BLaER1 treated with 17β-estradiol and CSF1 and Interleukin-3, amounts not matched to agents 10 nM and 100 nM (cell line): ENCODE results near the gene DNAH2.
"Not testable (repeated sequence)": the region's sequence is repeated elsewhere in the genome, so short reads cannot be mapped to it uniquely, and the experiment has no call there.

Source experiments
- H3K27ac ChIP-seq, 11 experiments: shearing (Covaris generic); formaldehyde crosslinking; 2 replicates each; pipeline ENCODE4 v1.8.1; 2022
- H3K27me3 ChIP-seq, 11 experiments: shearing (Covaris generic); formaldehyde crosslinking; 2 replicates each; pipeline ENCODE4 v1.8.1; 2022
- H3K36me3 ChIP-seq, 11 experiments: shearing (Covaris generic); formaldehyde crosslinking; 2 replicates each; pipeline ENCODE4 v1.8.1; 2022
- H3K4me1 ChIP-seq, 10 experiments: shearing (Covaris generic); formaldehyde crosslinking; 2 replicates each; pipeline ENCODE4 v1.8.1; 2022
- H3K4me2 ChIP-seq, 11 experiments: shearing (Covaris generic); formaldehyde crosslinking; 2 replicates each; pipeline ENCODE4 v1.8.1; 2022
- H3K4me3 ChIP-seq, 10 experiments: shearing (Covaris generic); formaldehyde crosslinking; 2 replicates each; pipeline ENCODE4 v1.8.1; 2022
- H3K9ac ChIP-seq, 11 experiments: shearing (Covaris generic); formaldehyde crosslinking; 2 replicates each; pipeline ENCODE4 v1.8.1; 2022
- H3K9me3 ChIP-seq, 11 experiments: shearing (Covaris generic); formaldehyde crosslinking; replicated peaks in 1 of 11; 2 replicates each; pipeline ENCODE4 v1.8.1; 2022
- H4K20me1 ChIP-seq, 11 experiments: shearing (Covaris generic); formaldehyde crosslinking; 2 replicates each; pipeline ENCODE4 v1.8.1; 2022
- Cebpa-rat ChIP-seq, 11 experiments: shearing (Covaris generic); IDR thresholded peaks; 2 replicates each; pipeline ENCODE4 v1.8.1; 2022

DNAH2 gene

DNA sequence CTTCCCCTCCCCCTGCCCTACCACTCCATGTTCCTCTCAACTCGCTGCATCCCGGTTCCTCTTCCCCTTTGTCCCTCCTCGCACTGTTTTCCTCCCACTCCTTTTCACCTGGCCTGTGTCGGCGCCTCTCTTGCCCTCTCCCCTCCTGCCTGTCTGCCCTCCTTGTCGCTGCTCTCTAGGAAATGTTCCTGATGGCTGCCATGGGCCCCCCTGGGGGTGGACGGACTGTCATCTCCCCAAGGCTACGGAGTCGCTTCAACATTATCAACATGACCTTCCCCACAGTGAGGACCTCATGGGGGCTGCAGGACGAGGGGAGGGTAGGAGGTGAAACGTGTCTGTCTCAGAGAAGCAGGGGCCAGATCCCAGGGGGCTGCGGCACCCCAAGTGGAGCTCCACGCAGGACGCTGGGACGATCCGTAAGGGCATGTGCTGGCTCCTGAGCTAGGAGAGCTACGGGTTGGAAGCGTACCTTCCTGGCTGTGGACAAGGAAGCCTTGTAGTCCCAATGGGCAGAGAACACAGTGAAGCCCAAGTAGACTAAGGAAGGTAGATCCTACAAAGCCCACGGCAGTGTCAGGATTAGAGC, 76.6 kb downstream of the DNAH2 start:
- H3K9ac ChIP-seq: no peak overlapping the region
- H3K36me3 ChIP-seq: no peaks in the 10 kb centered on the region
- TF ChIP-seq Cebpa-rat (IDR thresholded peaks at IDR 0.05): no peak
- no peaks in the 10 kb centered on the region for H3K27me3 ChIP-seq
- peaks cover 0 to 6% (median 0%) of the 10 kb centered on the region in 10 experiments; a peak in 2 of 20 replicates for H3K4me1 ChIP-seq
- peak overlapping the region in 2 of 11 experiments; percentile 42 to 44; a peak in 2 of 22 replicates for H3K4me2 ChIP-seq
- H3K9me3 ChIP-seq: no peaks in the 10 kb centered on the region
- H3K4me3 ChIP-seq: no peak overlapping the region
- no peak overlapping the region for H3K27ac ChIP-seq
- no peaks in the 10 kb centered on the region for H4K20me1 ChIP-seq

- Histone ChIP-seq H3K4me1 (peaks cover 0 to 6% (median 0%) of the 10 kb centered on the region in 10 experiments; a peak in 2 of 20 replicates), H3K27ac (no peak overlapping the region), H3K36me3 (no peaks in the 10 kb centered on the region), H3K4me2 (no peak overlapping the region), H3K9me3 (no peaks in the 10 kb centered on the region), H3K27me3 (no peaks in the 10 kb centered on the region), H4K20me1 (no peaks in the 10 kb centered on the region), H3K9ac (no peak overlapping the region), H3K4me3 (no peak overlapping the region)
- no peak for TF ChIP-seq Cebpa-rat (IDR thresholded peaks at IDR 0.05)
Measured at GRCh38 chr17:7797976-7798375, 80.4 kb downstream of the DNAH2 start.

DNA sequence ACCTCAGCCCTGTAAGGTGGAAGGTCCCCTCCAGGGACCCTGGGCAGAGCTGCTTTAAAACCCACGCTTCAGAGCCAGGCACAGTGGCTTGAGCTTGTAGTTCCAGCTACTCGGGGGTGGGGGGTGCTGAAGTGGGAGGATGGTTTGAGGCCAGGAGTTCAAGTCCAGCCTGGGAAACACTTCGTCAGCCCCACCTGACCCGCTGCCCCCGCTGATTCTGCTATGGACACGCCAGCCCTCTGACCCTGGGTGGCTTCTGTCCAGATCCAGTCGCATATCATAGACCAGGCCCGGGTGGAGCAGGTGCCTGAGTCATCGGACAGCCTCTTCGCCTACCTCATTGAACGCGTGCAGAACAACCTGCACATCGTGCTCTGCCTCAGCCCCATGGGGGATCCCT, 81.3 kb downstream of the DNAH2 start:
- no peaks in the 10 kb centered on the region for H3K27me3 ChIP-seq
- H4K20me1 ChIP-seq: no peaks in the 10 kb centered on the region
- no peaks in the 10 kb centered on the region for H3K36me3 ChIP-seq
- no peak overlapping the region for H3K4me3 ChIP-seq
- peaks cover 0 to 5% (median 0%) of the 10 kb centered on the region in 10 experiments; a peak in 2 of 20 replicates for H3K4me1 ChIP-seq
- no peaks in the 10 kb centered on the region for H3K9me3 ChIP-seq
- H3K4me2 ChIP-seq: no peak overlapping the region
- no peak overlapping the region for H3K9ac ChIP-seq
- TF ChIP-seq Cebpa-rat (IDR thresholded peaks at IDR 0.05): no peak
- H3K27ac ChIP-seq: no peak overlapping the region

GRCh38 chr17:7803981-7804380, 86.4 kb downstream of the DNAH2 start:
- TF ChIP-seq Cebpa-rat (IDR thresholded peaks at IDR 0.05): no peak
- no peak overlapping the region for H3K9ac ChIP-seq
- no peaks in the 10 kb centered on the region for H3K9me3 ChIP-seq
- H4K20me1 ChIP-seq: no peaks in the 10 kb centered on the region
- peaks cover 3 to 17% (median 11%) of the 10 kb centered on the region in 10 experiments for H3K4me1 ChIP-seq
- no peak overlapping the region for H3K4me3 ChIP-seq
- H3K36me3 ChIP-seq: no peaks in the 10 kb centered on the region
- no peak overlapping the region for H3K27ac ChIP-seq
- no peak overlapping the region for H3K4me2 ChIP-seq
- no peaks in the 10 kb centered on the region for H3K27me3 ChIP-seq

DNA sequence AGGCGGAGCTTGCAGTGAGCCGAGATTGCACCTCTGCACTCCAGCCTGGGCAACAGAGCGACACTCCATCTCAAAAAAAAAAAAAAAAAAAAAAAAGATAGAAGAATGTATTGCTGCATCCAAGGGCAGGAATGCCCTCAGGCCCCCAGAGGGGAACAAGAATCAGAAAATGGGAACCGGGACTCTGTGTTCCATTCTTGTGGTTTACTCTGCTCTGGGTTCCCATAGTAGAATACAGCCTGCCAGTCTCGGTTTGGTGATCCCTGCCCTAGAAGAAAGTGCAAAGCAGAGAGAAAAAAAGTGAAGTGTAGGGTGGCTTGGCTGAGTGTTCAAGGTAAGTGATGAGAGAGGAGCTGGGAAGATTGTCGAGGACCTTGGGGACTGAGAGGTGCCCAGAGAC, 89.0 kb downstream of the DNAH2 start:
- no peaks in the 10 kb centered on the region for H3K9me3 ChIP-seq
- H3K9ac ChIP-seq: peak overlapping the region in 1 of 11 experiments; percentile 3; a peak in 1 of 22 replicates
- no peak overlapping the region for H3K4me3 ChIP-seq
- H3K36me3 ChIP-seq: no peaks in the 10 kb centered on the region
- H4K20me1 ChIP-seq: no peaks in the 10 kb centered on the region
- TF ChIP-seq Cebpa-rat (IDR thresholded peaks at IDR 0.05): no peak
- peaks cover 11 to 43% (median 27%) of the 10 kb centered on the region in 10 experiments for H3K4me1 ChIP-seq
- H3K27me3 ChIP-seq: no peaks in the 10 kb centered on the region
- H3K27ac ChIP-seq: no peak overlapping the region
- H3K4me2 ChIP-seq: peak overlapping the region in 4 of 11 experiments; percentile 17 to 27 (median 26); a peak in 5 of 22 replicates

GRCh38 chr17:7807206-7807605, 89.7 kb downstream of the DNAH2 start:
- Histone ChIP-seq H3K36me3 (no peaks in the 10 kb centered on the region), H3K4me2 (peak overlapping the region in 4 of 11 experiments; percentile 17 to 27 (median 26); a peak in 5 of 22 replicates), H3K27ac (no peak overlapping the region), H3K9ac (no peak overlapping the region), H3K4me3 (no peak overlapping the region), H3K27me3 (no peaks in the 10 kb centered on the region), H4K20me1 (no peaks in the 10 kb centered on the region), H3K4me1 (peaks cover 11 to 44% (median 27%) of the 10 kb centered on the region in 10 experiments), H3K9me3 (no peaks in the 10 kb centered on the region)
- TF ChIP-seq Cebpa-rat (IDR thresholded peaks at IDR 0.05): no peak

- H3K36me3 ChIP-seq: no peaks in the 10 kb centered on the region
- no peak for TF ChIP-seq Cebpa-rat (IDR thresholded peaks at IDR 0.05)
- H3K9ac ChIP-seq: no peak overlapping the region
- no peak overlapping the region for H3K4me3 ChIP-seq
- H4K20me1 ChIP-seq: no peaks in the 10 kb centered on the region
- H3K27ac ChIP-seq: no peak overlapping the region
- H3K4me2 ChIP-seq: peak overlapping the region; percentile 14 to 80 (median 48)
- no peaks in the 10 kb centered on the region for H3K9me3 ChIP-seq
- peaks cover 11 to 44% (median 27%) of the 10 kb centered on the region in 10 experiments for H3K4me1 ChIP-seq
- H3K27me3 ChIP-seq: no peaks in the 10 kb centered on the region
Measured at GRCh38 chr17:7809086-7809790, 91.7 kb downstream of the DNAH2 start.

- not testable (repeated sequence) for H3K9ac ChIP-seq, H3K27ac ChIP-seq, H3K9me3 ChIP-seq, H4K20me1 ChIP-seq, H3K36me3 ChIP-seq, H3K4me3 ChIP-seq, H3K27me3 ChIP-seq
- Histone ChIP-seq H3K4me1 (peaks cover 11 to 44% (median 27%) of the 10 kb centered on the region in 10 experiments), H3K4me2 (peak overlapping the region in 9 of 11 experiments; percentile 27 to 80 (median 49); a peak in 16 of 22 replicates)
Measured at GRCh38 chr17:7809791-7810343, 92.3 kb downstream of the DNAH2 start.

- Histone ChIP-seq H3K27ac (no peak overlapping the region), H3K9ac (no peak overlapping the region), H4K20me1 (no peaks in the 10 kb centered on the region), H3K36me3 (no peaks in the 10 kb centered on the region), H3K4me3 (no peak overlapping the region), H3K4me2 (peak overlapping the region in 5 of 11 experiments; percentile 16 to 80 (median 44); a peak in 10 of 22 replicates), H3K4me1 (peaks cover 11 to 43% (median 27%) of the 10 kb centered on the region in 10 experiments), H3K9me3 (no peaks in the 10 kb centered on the region), H3K27me3 (no peaks in the 10 kb centered on the region)
- no peak for TF ChIP-seq Cebpa-rat (IDR thresholded peaks at IDR 0.05)
Measured at GRCh38 chr17:7811251-7811650, 93.7 kb downstream of the DNAH2 start.
